T-cell (primary cell): ENCODE results near the gene STARD9. TPM values are rescaled to one million over a fixed set of nuclear protein-coding genes. Genes with fewer than 3 reads are reported as not detected.
"Not testable (repeated sequence)": the region's sequence is repeated elsewhere in the genome, so short reads cannot be mapped to it uniquely, and the experiment has no call there.

Experiments
- ATAC-seq, 4 experiments: fragments of 200-7000 bp in 3 of 4; fragments of 150-1000 bp in 1 of 4; cut with Tn5 transposase; replicated peaks in 1 of 4; 1 replicate in 3 of 4; 2 replicates in 1 of 4; pipeline ENCODE4 v1.10.0; 2021; ENCODE audit warnings: moderate library complexity in 3 of 4, mild to moderate bottlenecking in 2 of 4, moderate number of reproducible peaks in 1 of 4
- CTCF ChIA-PET, 2 donors: fragments of 300-600 bp; sonication (Branson Sonifier 250); formaldehyde crosslinking; loops; one replicate each; lab custom pipeline; 2022; ENCODE audit warnings: antibody characterized with exemption in 2 of 2; lab: Charles Lee
- POLR2A ChIA-PET, 2 donors: fragments of 300-600 bp; sonication (Branson Sonifier 250); formaldehyde crosslinking; loops; one replicate each; lab custom pipeline; 2022; ENCODE audit warnings: antibody characterized with exemption in 2 of 2; lab: Charles Lee
- DNase-seq, 35 experiments: peaks; one replicate each; pipeline versions ENCODE4 v3.0.0 to v3.0.0-alpha.2; 2013 to 2023
- H3K27ac ChIP-seq: one replicate; pipeline ENCODE4 v1.5.1; 2013; ENCODE audit warnings: low read length
- H3K27me3 ChIP-seq, 2 experiments: replicated peaks in 1 of 2; 1 replicate in 1 of 2; 2 replicates in 1 of 2; pipeline versions ENCODE4 v1.6.1 to v1.7.0; 2013; ENCODE audit warnings: low read length in 1 of 2, mixed read lengths in 1 of 2; ENCODE audit not compliant: control insufficient read depth in 2 of 2, insufficient read depth in 2 of 2; ENCODE audit errors: extremely low read depth in 1 of 2
- H3K36me3 ChIP-seq, 2 donors: 1 replicate in 1 of 2; 2 replicates in 1 of 2; pipeline versions ENCODE4 v1.6.1 to v1.7.0; 2013; ENCODE audit warnings: low read length in 1 of 2; ENCODE audit not compliant: control insufficient read depth in 2 of 2, insufficient read depth in 1 of 2; ENCODE audit errors: extremely low read depth in 1 of 2
- H3K4me1 ChIP-seq, 2 experiments: 1 replicate in 1 of 2; 2 replicates in 1 of 2; pipeline versions ENCODE4 v1.6.1 to v1.7.0; 2013; ENCODE audit warnings: low read length in 2 of 2, mixed read lengths in 1 of 2; ENCODE audit not compliant: insufficient read depth in 2 of 2, control insufficient read depth in 1 of 2; ENCODE audit errors: extremely low read depth in 1 of 2
- H3K4me3 ChIP-seq, 2 donors: 1 replicate in 1 of 2; 2 replicates in 1 of 2; pipeline versions ENCODE4 v1.5.1 to v1.7.0; 2013; ENCODE audit warnings: mild to moderate bottlenecking in 2 of 2, low read length in 1 of 2, moderate library complexity in 1 of 2; ENCODE audit not compliant: control insufficient read depth in 1 of 2; ENCODE audit errors: extremely low read depth in 1 of 2
- H3K9me3 ChIP-seq: 2 replicates; pipeline ENCODE4 v1.7.0; 2013
- H3K27ac Mint-ChIP-seq, 2 donors: one replicate each; pipeline ENCODE4 v1.8.0; 2020 to 2021; ENCODE audit warnings: mild to moderate bottlenecking in 2 of 2, mixed read lengths in 2 of 2
- H3K27me3 Mint-ChIP-seq, 2 donors: one replicate each; pipeline ENCODE4 v1.8.0; 2021 to 2022; ENCODE audit warnings: mixed read lengths in 2 of 2
- H3K36me3 Mint-ChIP-seq: one replicate; pipeline ENCODE4 v1.8.0; 2021; ENCODE audit warnings: mixed read lengths
- H3K4me1 Mint-ChIP-seq, 3 donors: one replicate each; pipeline ENCODE4 v1.8.0; 2020 to 2022; ENCODE audit warnings: mixed read lengths in 3 of 3, mild to moderate bottlenecking in 1 of 3
- H3K4me3 Mint-ChIP-seq, 3 donors: one replicate each; pipeline ENCODE4 v1.8.0; 2020 to 2022; ENCODE audit warnings: mild to moderate bottlenecking in 3 of 3, mixed read lengths in 3 of 3, moderate library complexity in 3 of 3
- H3K9me3 Mint-ChIP-seq, 3 donors: one replicate each; pipeline ENCODE4 v1.8.0; 2020 to 2022; ENCODE audit warnings: mixed read lengths in 3 of 3
- WGBS: methylation state at CpG from one replicate; pipeline ENCODE4 v1.1.5; 2013; ENCODE audit warnings: missing lambda C conversion rate; ENCODE audit not compliant: insufficient coverage; 5-methylcytosine and 5-hydroxymethylcytosine counted together
- total RNA-seq, 35 experiments: library from RNA in 6 of 35; stranded (reverse) in 6 of 35; fragments of 120-200 nt in 1 of 35; gene quantifications; one replicate each; pipeline versions ENCODE4 v1.2.1 to v1.2.4 and lab custom pipeline; 2013 to 2026

STARD9 gene
- total RNA-seq, 5 donors from 2014 or later (not counting 1 experiment from before 2014, with no cell fraction given): 6.6 to 10.6 (median 8.8) TPM

GRCh38 chr15:42761813-42762212, 186.4 kb downstream of the STARD9 start:
- H3K4me3 Mint-ChIP-seq: not testable (repeated sequence)

GRCh38 chr15:42764154-42764731, 188.8 kb downstream of the STARD9 start:
- not testable (repeated sequence) for H3K27me3 Mint-ChIP-seq, H3K9me3 ChIP-seq, H3K4me3 Mint-ChIP-seq, H3K4me3 ChIP-seq, H3K4me1 Mint-ChIP-seq, H3K27me3 ChIP-seq, ATAC-seq, H3K27ac ChIP-seq, H3K36me3 ChIP-seq, H3K4me1 ChIP-seq, DNase-seq, H3K27ac Mint-ChIP-seq
- H3K9me3 Mint-ChIP-seq: peaks cover 25 to 53% (median 31%) of the 10 kb centered on the region in 3 donors
- 96% methylated on average over 15 of the region's 16 CpGs for WGBS
- POLR2A ChIA-PET: interaction anchor here in 1 of 2 donors (0.6 kb wide), 1 partner anchor 161 kb away, joined by 3 read pairs; no protein-coding TSS in a partner anchor
- CTCF ChIA-PET: interaction anchor here in 1 of 2 donors (0.6 kb wide), 1 partner anchor 1633 kb away, joined by 3 read pairs; no protein-coding TSS in a partner anchor
- H3K36me3 Mint-ChIP-seq: peaks cover 78% of the 10 kb centered on the region

More at GRCh38 chr15:42761813-42762212, 186.4 kb downstream of the STARD9 start:
- H3K27me3 ChIP-seq, CTCF ChIA-PET, H3K27me3 Mint-ChIP-seq, DNase-seq, H3K27ac ChIP-seq, H3K9me3 ChIP-seq, H3K4me3 ChIP-seq, H3K36me3 ChIP-seq, H3K4me1 ChIP-seq, ATAC-seq, POLR2A ChIA-PET, H3K4me1 Mint-ChIP-seq, H3K27ac Mint-ChIP-seq: not testable (repeated sequence)
- H3K9me3 Mint-ChIP-seq: peaks cover 19 to 45% (median 25%) of the 10 kb centered on the region in 3 donors
- WGBS: no CpG with 5 or more reads among the region's 2 CpGs
- peaks cover 55% of the 10 kb centered on the region for H3K36me3 Mint-ChIP-seq

DNA sequence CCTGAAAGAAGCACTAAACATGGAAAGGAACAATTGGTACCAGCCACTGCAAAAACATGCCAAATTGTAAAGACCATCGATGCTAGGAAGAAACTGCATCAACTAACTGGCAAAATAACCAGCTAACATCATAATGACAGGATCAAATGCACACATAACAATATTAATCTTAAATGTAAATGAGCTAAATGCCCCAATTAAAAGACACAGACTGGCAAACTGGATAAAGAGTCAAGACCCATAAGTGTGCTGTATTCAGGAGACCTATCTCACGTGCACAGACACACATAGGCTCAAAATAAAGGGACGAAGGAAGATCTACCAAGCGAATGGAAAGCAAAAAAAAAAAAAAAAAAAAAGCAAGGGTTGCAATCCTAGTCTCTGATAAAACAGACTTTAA, 190.7 kb downstream of the STARD9 start:
- not testable (repeated sequence) for H3K27me3 ChIP-seq, H3K27ac ChIP-seq, H3K27me3 Mint-ChIP-seq, H3K27ac Mint-ChIP-seq, H3K4me1 ChIP-seq, H3K4me3 Mint-ChIP-seq, H3K9me3 ChIP-seq, ATAC-seq, DNase-seq, H3K4me1 Mint-ChIP-seq, H3K4me3 ChIP-seq, H3K36me3 ChIP-seq
- WGBS: no CpG with 5 or more reads among the region's 4 CpGs
- CTCF ChIA-PET: interaction anchor here in 1 of 2 donors (0.7 to 1.1 kb wide), 2 partner anchors 51 to 156 kb away, joined by 3 to 5 read pairs; no protein-coding TSS in a partner anchor
- peaks cover 17 to 44% (median 25%) of the 10 kb centered on the region in 3 donors for H3K9me3 Mint-ChIP-seq
- peaks cover 79% of the 10 kb centered on the region for H3K36me3 Mint-ChIP-seq
- POLR2A ChIA-PET: interaction anchor here (0.7 kb wide), 2 partner anchors 9 to 13 kb away, joined by 11 to 21 read pairs; no protein-coding TSS in a partner anchor

Other genes with a start within 250 kb of the STARD9 start
- 10 to 100 TPM; 13.4 to 19.8 (median 15.8) TPM for gene CAPN3, start 216.1 kb upstream of the STARD9 start, total RNA-seq
- gene ZNF106, start 84.5 kb upstream of the STARD9 start, total RNA-seq: 10 to 100 TPM; 33.1 to 41.1 (median 36.7) TPM
- gene SNAP23, start 80.0 kb upstream of the STARD9 start, total RNA-seq: 10 to 100 TPM; 51.8 to 60.7 (median 59.3) TPM
- gene LRRC57, start 26.8 kb upstream of the STARD9 start, total RNA-seq: 10 to 100 TPM; 13.4 to 24.6 (median 18.4) TPM
- 10 to 100 TPM; 13.1 to 21.8 (median 16.8) TPM for gene HAUS2, start 26.8 kb upstream of the STARD9 start, total RNA-seq
- gene CDAN1, start 161.5 kb downstream of the STARD9 start, total RNA-seq: 10 to 100 TPM; 28.2 to 45.7 (median 33.3) TPM